Epithelial cell of esophagus (primary cell): Measurements from ENCODE around the gene DOCK4.
A peak's percentile ranks its signal among the peaks of the same experiment; 100 is the strongest.

ENCODE experiments used
- DNase-seq: peaks from one replicate; pipeline ENCODE4 v3.0.0; 2010; ENCODE audit warnings: low read depth
- H3K4me3 ChIP-seq: 2 replicates; pipeline ENCODE4 v1.5.1; 2011; ENCODE audit warnings: mild to moderate bottlenecking, low read length, control low read depth
- CTCF ChIP-seq: IDR thresholded peaks from 2 replicates; pipeline ENCODE4 v1.5.1; 2011; ENCODE audit warnings: low read depth, mild to moderate bottlenecking, low read length, control low read depth, inconsistent platforms; ENCODE audit not compliant: insufficient read depth; ENCODE audit errors: missing control alignments

The DOCK4 gene

GRCh38 chr7:112023786-112024185 lies 182.4 kb downstream of the DOCK4 start:
- no peak for TF ChIP-seq CTCF
- no peak for DNase-seq
- H3K4me3 ChIP-seq = no peak overlapping the region

- no peak for DNase-seq
- no peak overlapping the region for H3K4me3 ChIP-seq
- no peak for TF ChIP-seq CTCF
Measured at GRCh38 chr7:112023282-112023681, 182.9 kb downstream of the DOCK4 start.

- H3K4me3 ChIP-seq = no peak overlapping the region
- DNase-seq = no peak
- no peak for TF ChIP-seq CTCF
Measured at GRCh38 chr7:112022128-112022527, 184.1 kb downstream of the DOCK4 start.

- no peak for TF ChIP-seq CTCF
- DNase-seq = no peak
- H3K4me3 ChIP-seq = no peak overlapping the region
Measured at GRCh38 chr7:112021379-112022044, 184.7 kb downstream of the DOCK4 start.

- no peak for DNase-seq
- TF ChIP-seq CTCF = no peak
- no peak overlapping the region for H3K4me3 ChIP-seq
Measured at GRCh38 chr7:112020800-112021199, 185.4 kb downstream of the DOCK4 start.

GRCh38 chr7:112019932-112020331 lies 186.3 kb downstream of the DOCK4 start:
- DNase-seq = peak; percentile 21

More at GRCh38 chr7:112019932-112020331, 186.3 kb downstream of the DOCK4 start:
- no peak overlapping the region for H3K4me3 ChIP-seq
- TF ChIP-seq CTCF = no peak
